MCF 10A (cell line): ENCODE measurements around the gene GALNT15. TPM values are rescaled to one million over a fixed set of nuclear protein-coding genes. Genes with fewer than 3 reads are reported as not detected.
A peak's percentile ranks its signal among the peaks of the same experiment; 100 is the strongest.

Source experiments
- BruUV-seq: library from RNA; stranded (reverse); fragments of 400-500 nt; replicated peaks from 2 replicates; lab custom pipeline; 2021; lab: Mats Ljungman, UMichigan
- CTCF ChIA-PET: fragments of 300-600 bp; sonication (Branson Sonifier 250); formaldehyde crosslinking; extraction: SDS; loops from one replicate; lab custom pipeline; 2021; ENCODE audit warnings: antibody characterized with exemption, inconsistent platforms; lab: Yijun Ruan, JAX
- POLR2A ChIA-PET: fragments of 300-600, 350-650 bp; sonication (Branson Sonifier 250); formaldehyde crosslinking; extraction: SDS; loops from one replicate; lab custom pipeline; 2020; ENCODE audit warnings: antibody characterized with exemption, inconsistent platforms; lab: Yijun Ruan, JAX
- DNase-seq: peaks from one replicate; pipeline ENCODE4 v3.0.0-alpha.2; 2018; ENCODE audit not compliant: unreplicated experiment
- H3K27ac Mint-ChIP-seq: one replicate; pipeline ENCODE4 v1.8.0; 2022; ENCODE audit warnings: mild to moderate bottlenecking, low read depth, mixed read lengths; ENCODE audit not compliant: unreplicated experiment
- H3K27me3 Mint-ChIP-seq: one replicate; pipeline ENCODE4 v1.8.0; 2022; ENCODE audit warnings: mixed read lengths; ENCODE audit not compliant: insufficient read depth, unreplicated experiment
- H3K36me3 Mint-ChIP-seq: one replicate; pipeline ENCODE4 v1.8.0; 2022; ENCODE audit warnings: mild to moderate bottlenecking, moderate library complexity, mixed read lengths; ENCODE audit not compliant: insufficient read depth, unreplicated experiment
- H3K4me1 Mint-ChIP-seq: one replicate; pipeline ENCODE4 v1.8.0; 2022; ENCODE audit warnings: mixed read lengths; ENCODE audit not compliant: insufficient read depth, unreplicated experiment
- H3K4me3 Mint-ChIP-seq: one replicate; pipeline ENCODE4 v1.8.0; 2022; ENCODE audit warnings: mild to moderate bottlenecking, moderate library complexity, mixed read lengths; ENCODE audit not compliant: unreplicated experiment
- H3K9me3 Mint-ChIP-seq: one replicate; pipeline ENCODE4 v1.8.0; 2022; ENCODE audit warnings: mixed read lengths; ENCODE audit not compliant: unreplicated experiment
- CTCF ChIP-seq: fragments of 200-600 bp; IDR thresholded peaks from one replicate; pipeline ENCODE4 v1.8.0; 2022; ENCODE audit warnings: antibody characterized with exemption, mild to moderate bottlenecking; ENCODE audit not compliant: unreplicated experiment
- intact Hi-C: fragments of 100-400 bp; cut with micrococcal nuclease; formaldehyde crosslinking; loops from 2 replicates; pipeline ENCODE4 v1.14.1; 2022
- total RNA-seq: library from RNA; stranded (reverse); gene quantifications from 2 replicates; pipeline ENCODE4 v1.2.3, GENCODE V29; 2022

Gene GALNT15
- total RNA-seq, 1 experiment from 2014 or later: 3.0 TPM

- Mint-ChIP-seq H3K9me3 (peaks cover 8% of the 10 kb centered on the region), H3K36me3 (peaks cover 5% of the 10 kb centered on the region), H3K27me3 (no peaks in the 10 kb centered on the region), H3K27ac (no peak overlapping the region), H3K4me1 (peaks cover 20% of the 10 kb centered on the region), H3K4me3 (no peak overlapping the region)
- no peak for TF ChIP-seq CTCF
- intact Hi-C loops: no loop called here
- no peak for DNase-seq
- no TSS peak for BruUV-seq
- CTCF ChIA-PET: interaction anchor here (0.6 kb wide), 1 partner anchor 28 kb away, joined by 4 read pairs; no protein-coding TSS in a partner anchor
- POLR2A ChIA-PET: no interaction called here
These were observed 37.4 kb upstream of the GALNT15 start for GRCh38 chr3:16137044-16137443.

GRCh38 chr3:16137977-16138376 is 36.5 kb upstream of the GALNT15 start:
- Mint-ChIP-seq H3K27ac (no peak overlapping the region), H3K4me3 (no peak overlapping the region), H3K27me3 (no peaks in the 10 kb centered on the region), H3K36me3 (no peaks in the 10 kb centered on the region), H3K4me1 (peaks cover 20% of the 10 kb centered on the region), H3K9me3 (peaks cover 8% of the 10 kb centered on the region)
- no peak for TF ChIP-seq CTCF
- CTCF ChIA-PET: interaction anchor here (0.6 to 0.8 kb wide), 4 partner anchors 77 to 1119 kb away, joined by 3 read pairs; no protein-coding TSS in a partner anchor
- intact Hi-C loops: no loop called here
- no peak for DNase-seq
- no TSS peak for BruUV-seq
- POLR2A ChIA-PET: no interaction called here

- TF ChIP-seq CTCF: no peak
- H3K27me3 Mint-ChIP-seq: no peaks in the 10 kb centered on the region
- intact Hi-C loops: no loop called here
- no peak overlapping the region for H3K4me3 Mint-ChIP-seq
- H3K36me3 Mint-ChIP-seq: no peaks in the 10 kb centered on the region
- peak; percentile 78 for DNase-seq
- ChIA-PET POLR2A (interaction anchor here (0.9 to 1.0 kb wide), 2 partner anchors 16 to 124 kb away, joined by 3 to 5 read pairs; no protein-coding TSS in a partner anchor), CTCF (interaction anchor here (0.6 to 1.2 kb wide), 3 partner anchors 14 to 20 kb away, joined by 3 to 4 read pairs (median 3); no protein-coding TSS in a partner anchor)
- peaks cover 25% of the 10 kb centered on the region for H3K4me1 Mint-ChIP-seq
- H3K27ac Mint-ChIP-seq: peak overlapping the region; percentile 95
- H3K9me3 Mint-ChIP-seq: peaks cover 8% of the 10 kb centered on the region
- BruUV-seq: no TSS peak
These were observed 34.2 kb upstream of the GALNT15 start for GRCh38 chr3:16140116-16140893.

GRCh38 chr3:16140894-16141285 is 33.6 kb upstream of the GALNT15 start:
- no TSS peak for BruUV-seq

More at GRCh38 chr3:16140894-16141285, 33.6 kb upstream of the GALNT15 start:
- H3K4me1 Mint-ChIP-seq: peaks cover 23% of the 10 kb centered on the region
- H3K27me3 Mint-ChIP-seq: no peaks in the 10 kb centered on the region
- TF ChIP-seq CTCF: no peak
- intact Hi-C loops: no loop called here
- H3K9me3 Mint-ChIP-seq: peaks cover 8% of the 10 kb centered on the region
- ChIA-PET POLR2A (interaction anchor here (0.7 to 1.0 kb wide), 4 partner anchors 17 to 123 kb away, joined by 3 to 5 read pairs (median 5); no protein-coding TSS in a partner anchor), CTCF (interaction anchor here (0.6 to 0.8 kb wide), 4 partner anchors 17 to 87 kb away, joined by 3 to 6 read pairs (median 3); no protein-coding TSS in a partner anchor)
- peak overlapping the region; percentile 95 for H3K27ac Mint-ChIP-seq
- DNase-seq: no peak
- no peaks in the 10 kb centered on the region for H3K36me3 Mint-ChIP-seq
- no peak overlapping the region for H3K4me3 Mint-ChIP-seq
